Measurements from ENCODE around the gene DYNLT5.
A peak's percentile ranks its signal among the peaks of the same experiment; 100 is the strongest.
"Not testable (repeated sequence)": the region's sequence is repeated elsewhere in the genome, so short reads cannot be mapped to it uniquely, and the experiment has no call there.

DYNLT5 gene, protein sequence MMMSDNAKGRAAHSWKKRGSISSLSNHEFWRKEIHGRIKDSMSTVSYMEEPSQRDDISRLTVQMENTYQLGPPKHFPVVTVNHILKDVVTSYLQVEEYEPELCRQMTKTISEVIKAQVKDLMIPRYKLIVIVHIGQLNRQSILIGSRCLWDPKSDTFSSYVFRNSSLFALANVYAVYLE

DNA sequence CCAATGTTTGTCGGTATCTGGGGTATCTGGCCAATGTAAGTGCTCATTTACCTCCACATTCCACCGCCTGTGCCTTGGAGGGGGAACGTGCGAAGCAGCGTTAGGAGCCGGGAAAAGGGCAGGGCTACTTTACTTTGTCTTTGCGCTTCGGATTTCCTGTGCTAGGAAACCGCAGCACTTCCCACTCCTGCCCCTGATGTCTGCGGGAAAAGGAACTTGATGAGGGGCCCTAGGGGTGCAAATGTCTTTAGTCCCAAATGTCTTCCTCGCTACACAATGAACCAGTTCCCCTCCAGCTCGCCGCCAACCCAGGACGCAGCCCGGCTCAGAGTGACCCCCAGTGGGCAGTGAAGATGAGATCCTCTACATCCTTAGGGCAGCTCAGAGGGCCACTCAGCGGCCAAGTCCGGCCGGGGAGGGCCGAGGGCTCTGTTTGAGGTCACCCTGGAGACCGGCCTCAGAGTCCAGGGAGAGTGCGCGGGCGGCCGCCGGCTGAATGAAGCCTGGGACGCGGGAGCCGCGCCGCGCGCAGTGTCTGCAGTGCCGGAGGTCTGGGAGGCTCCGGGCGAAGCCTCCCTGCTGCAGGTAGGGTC is at the start of gene DYNLT5:
DYNLT5 (plus strand) TSS at position 460 of the 593 bp plus-strand sequence. CDS start 2,200 bp downstream, outside the sequence.
- peak; percentile 34 for DNase-seq

DNA sequence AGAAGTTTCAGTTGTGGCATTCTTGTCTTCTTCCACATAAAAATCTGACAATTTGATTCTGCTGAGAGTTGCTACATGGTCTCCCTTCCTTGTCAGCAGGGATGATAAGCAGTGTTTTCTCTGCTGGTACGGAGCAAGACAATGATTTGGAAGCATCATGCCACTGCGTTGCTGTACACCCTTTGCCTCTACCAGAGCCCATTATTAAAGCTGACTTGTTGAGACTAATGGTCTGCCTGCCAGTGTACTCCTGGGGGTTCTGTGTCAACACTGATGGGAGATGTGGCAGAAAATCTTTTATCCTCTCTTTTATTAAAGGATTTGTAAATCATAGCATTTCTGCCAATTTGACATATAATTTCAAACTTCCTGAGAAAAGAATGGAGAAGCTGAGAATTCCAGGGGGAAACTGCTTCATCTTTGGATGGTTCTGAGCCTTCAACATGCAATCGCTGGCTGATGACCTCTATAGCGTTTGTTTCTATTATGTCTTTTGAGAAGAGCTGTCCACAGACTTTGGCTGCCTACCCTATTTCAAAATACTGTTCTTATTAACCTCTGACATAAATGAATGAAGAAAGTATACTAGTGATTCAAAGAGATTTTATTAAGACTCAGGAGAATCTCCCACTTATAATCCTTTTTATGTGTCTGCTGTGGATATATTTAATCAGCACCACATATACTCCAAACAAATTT is 47.9 kb upstream of the DYNLT5 start:
- DNase-seq = no peak

DNA sequence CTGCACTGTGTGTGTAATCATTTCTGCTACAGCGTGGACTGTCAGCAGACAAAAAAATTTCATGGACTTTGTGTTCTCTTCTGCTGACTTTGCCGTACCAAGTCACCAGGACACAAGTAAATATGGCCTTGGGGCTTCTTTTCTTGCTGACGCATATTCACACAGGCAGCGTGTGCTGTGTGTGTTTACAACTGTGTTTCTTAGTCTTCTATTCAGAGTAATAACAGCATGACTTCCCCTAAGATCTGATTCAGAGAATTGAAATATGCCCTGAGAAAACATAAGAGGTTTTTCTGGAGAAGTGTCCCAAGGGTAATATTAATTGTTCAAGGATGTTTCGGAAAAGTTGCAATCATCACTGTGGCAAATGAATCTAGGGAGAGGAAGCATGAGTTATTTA is 47.1 kb upstream of the DYNLT5 start:
- no peak for DNase-seq

DNA sequence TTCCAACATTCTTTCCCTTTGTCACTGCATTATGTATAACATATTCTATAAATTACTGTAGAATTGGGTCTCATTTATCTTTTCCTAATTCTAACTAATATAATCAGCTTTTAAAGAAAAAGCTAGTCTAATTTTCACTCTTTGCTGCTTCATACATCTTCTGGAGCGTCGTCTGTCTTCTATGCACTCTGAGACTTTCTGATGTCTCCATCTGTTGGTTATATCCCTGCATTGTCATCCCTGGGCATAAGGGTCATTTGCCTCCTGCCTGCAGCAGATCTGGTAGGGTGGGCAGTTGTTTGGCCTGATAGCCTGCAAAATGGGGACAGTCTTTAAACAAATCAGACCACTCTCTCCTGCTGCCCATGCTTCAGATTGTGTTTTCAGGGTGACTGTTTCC is 40.8 kb upstream of the DYNLT5 start:
- DNase-seq = no peak

DNA sequence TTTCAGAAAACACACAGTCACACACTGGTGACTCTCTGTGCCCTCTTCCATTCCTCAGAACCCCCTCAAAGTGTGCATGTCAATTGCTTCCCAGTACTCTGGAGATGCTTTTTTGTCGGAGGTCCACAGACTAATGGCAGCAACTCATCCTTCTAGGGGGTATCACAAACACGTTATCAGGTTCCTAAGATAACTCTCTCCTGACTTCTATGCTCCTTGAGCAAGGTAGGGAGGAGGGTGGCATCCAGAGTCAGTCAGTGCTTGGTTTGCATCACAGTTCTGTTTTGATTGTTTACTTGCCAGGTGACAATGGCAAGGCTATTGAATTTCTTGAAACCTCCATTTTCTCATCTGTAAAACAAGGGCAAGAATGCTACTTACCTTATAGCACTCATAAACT is 39.4 kb upstream of the DYNLT5 start:
- no peak for DNase-seq

DNA sequence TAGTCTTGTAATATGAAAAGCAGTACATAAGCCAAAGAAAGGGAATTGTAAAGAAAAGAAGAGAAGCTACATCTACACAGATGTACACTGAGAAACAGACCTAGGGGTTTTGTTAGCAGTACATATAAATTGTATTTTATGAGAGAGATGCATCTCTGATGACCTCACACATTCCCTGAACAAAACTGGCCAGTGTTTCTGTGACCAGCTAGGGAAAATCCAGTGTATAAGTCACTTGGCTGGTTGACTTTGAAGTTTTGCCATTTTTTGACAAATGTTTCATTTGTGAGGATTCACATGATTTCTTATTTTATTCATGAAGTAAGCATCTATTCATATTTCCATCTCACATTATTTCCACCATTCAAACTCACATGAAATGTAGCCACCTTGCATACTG is 28.3 kb upstream of the DYNLT5 start:
- no peak for DNase-seq

DNA sequence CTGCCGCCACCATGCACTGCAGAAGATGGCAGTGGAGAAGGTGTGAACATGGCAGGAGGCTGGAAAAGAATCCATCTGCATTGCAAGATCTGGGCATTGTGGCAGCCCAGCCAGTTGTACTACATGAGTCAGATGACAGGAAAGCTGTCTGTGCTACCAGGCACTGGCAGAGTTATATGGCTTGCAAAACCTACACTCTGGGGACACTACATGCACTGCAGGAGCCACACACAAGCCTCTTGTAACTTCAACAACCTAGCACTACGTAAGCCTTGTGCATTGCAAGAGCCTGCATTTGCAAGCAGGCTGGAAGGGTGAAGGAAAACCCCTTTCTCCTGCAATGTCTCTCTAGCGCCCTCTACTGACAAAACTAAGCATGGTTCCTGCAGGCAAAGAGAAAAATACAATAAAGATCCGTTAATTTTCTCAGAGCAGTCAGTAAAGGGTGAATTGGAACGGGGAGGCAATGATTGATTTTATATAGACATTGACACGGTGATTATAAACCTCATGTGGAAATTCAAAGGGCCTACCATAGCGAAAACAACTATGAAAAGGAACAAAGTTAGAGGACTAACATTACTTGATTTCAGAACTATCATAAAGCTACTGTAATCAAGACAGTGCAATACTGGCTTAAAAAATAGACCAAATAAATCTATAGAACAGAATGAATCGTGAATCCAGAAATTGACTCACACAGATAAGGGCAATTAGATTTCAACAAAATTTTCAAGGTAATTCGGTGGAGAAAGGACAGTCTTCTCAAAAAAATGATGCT is 26.2 kb upstream of the DYNLT5 start:
- peak; percentile 51 for DNase-seq

DNA sequence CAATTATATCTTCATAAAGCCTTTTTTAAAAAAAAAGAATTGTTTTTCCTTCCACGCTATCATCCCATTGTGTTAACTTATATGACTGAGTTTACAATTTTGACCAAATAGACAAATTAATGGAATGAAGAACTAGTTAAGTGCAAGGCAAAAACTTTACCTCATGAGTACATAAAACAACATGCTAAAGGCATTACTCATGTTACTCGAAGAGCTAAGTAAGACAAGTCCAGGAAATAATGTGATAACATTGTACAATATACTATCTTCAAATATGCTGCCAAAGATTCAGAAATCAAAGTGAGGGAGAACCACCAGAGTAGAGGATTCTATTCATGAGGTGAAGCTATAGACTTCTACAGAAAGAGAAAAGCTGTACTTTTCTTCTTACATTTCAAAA is 24.2 kb upstream of the DYNLT5 start:
- DNase-seq = no peak

DNA sequence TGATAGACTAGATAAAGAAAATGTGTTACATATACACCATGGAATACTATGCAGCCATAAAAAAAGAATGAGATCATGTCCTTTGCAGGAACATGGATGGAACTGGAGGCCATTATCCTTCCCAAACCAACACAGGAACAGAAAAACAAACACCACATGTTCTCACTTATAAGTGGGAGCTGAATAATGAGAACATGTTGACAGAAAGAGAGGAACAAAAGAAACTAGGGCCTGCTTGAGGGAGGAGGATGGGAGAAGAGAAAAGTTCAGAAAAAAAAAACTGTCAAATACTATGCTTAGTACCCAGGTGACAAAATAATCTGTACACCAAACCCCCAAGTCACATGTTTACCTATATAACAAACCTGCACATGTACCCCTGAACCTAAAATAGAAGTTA is 23.5 kb upstream of the DYNLT5 start:
- DNase-seq = not testable (repeated sequence)

DNA sequence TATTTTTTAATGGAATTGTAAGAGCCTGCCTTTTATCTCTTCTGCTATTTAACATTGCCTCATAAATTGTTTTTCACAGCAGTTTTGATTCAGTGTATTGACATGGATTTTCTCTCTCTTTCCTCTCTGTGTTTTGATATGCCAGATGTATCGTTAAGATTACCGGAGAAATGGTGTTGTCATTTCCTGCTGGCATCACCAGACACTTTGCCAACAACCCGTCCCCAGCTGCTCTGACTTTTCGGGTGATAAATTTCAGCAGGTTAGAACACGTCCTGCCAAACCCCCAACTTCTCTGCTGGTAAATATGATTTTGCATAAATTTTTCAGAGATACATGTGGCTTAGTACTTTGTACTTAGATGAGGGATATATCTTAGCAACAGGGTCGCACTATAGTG is 23.1 kb upstream of the DYNLT5 start:
- peak; percentile 16 for DNase-seq

DNA sequence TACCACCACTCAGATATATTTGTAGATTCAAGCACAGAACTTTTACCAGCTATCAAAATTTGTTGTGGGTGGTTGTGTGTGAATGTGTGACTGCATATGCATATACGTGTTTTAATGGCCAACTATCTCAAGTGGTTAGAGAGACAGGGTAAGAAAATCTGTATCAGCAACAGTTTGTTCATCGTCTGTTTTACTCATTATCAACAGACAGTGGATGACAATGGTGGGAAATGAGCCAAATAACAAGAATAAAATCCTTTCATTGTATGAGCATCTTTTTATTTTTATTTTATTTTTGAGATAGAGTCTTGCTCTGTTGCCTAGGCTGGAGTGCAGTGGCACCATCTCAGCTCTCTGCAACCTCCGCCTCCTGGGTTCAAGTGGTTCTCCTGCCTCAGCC is 22.7 kb upstream of the DYNLT5 start:
- DNase-seq = no peak

DNA sequence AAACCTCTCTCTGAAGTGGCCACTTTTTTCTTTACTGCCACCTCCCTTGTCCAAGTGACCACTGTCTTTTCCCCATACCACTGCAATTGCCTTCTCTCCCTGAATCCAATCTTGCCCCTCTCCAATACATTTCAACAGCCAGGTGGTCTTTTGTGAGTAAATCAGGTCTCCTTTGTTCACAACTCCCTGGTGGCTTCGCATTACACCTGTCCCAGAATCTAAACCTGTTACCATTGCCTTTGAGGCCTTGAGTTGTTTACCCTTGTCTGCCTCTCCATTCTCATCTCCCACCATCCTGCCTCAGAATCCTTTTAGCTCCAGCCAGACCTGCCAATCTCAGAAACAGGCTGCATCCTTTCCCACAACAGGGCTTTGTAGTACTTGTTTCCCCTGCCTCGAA is 21.8 kb upstream of the DYNLT5 start:
- DNase-seq = no peak

DNA sequence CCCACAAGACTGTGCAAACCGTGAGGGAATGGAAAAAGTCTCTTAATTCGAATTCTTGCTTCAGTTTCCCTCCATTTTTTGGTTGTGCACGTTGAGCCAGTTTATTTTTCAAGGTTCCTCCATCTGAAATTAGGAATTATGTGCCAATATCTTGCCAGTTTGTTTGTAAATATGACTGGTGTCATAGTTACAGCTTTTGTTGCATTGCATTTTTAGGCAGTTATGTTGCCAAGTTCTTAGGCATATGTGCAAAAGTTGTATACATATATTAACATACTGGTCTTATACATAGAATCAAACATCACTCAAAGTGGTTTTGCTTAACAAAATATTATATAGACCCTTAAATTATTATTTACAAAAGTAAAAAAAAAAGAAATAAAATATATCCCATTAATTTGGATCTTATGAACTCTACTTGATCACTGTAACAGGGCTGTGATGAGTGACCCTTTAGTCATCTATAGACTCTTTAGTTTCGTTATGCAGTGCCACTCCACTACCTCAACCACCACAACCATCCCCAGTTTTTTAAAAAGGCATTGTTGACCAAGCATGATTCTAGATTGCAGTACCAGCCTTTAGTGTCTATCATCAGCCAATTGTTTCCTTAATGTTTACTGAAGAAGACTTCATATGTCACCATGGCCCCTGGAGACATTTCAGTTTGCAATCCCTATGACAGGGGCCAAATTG is 20.9 kb upstream of the DYNLT5 start:
- DNase-seq = no peak

DNA sequence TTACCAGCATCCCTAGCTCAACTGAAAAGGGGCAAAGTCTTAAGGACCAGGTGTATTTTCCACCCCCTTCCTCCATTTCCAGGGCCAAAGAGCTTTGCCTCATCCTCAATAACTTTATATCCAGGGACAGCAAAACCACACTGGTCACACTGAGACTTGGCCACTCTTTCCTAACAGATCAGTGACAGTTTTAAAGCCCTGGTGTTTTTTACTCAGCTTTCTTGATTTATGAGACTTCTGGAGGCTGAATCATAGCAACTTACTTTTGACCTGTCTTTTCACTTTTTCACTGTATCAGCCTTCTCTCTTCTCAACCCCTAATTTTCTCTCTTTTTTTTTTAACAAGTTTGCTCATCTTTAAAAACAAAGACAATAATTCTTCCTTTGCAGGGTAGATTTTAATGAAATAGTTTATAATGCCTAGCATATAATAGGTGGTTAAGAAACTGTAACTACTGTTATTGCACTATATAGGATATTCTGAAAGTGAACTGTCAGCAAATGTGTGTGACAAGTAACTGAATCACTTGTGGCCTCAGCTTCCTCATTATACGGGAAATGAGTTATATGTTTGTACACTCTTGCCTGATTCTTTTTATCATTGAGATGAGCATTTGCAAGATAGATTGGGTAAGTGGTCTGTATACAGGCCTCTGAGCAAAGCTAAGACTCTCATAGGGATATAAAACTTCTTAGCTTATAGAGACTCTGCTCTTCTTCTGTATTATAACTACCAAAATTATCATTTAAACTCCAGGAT is 19.7 kb upstream of the DYNLT5 start:
- no peak for DNase-seq

DNA sequence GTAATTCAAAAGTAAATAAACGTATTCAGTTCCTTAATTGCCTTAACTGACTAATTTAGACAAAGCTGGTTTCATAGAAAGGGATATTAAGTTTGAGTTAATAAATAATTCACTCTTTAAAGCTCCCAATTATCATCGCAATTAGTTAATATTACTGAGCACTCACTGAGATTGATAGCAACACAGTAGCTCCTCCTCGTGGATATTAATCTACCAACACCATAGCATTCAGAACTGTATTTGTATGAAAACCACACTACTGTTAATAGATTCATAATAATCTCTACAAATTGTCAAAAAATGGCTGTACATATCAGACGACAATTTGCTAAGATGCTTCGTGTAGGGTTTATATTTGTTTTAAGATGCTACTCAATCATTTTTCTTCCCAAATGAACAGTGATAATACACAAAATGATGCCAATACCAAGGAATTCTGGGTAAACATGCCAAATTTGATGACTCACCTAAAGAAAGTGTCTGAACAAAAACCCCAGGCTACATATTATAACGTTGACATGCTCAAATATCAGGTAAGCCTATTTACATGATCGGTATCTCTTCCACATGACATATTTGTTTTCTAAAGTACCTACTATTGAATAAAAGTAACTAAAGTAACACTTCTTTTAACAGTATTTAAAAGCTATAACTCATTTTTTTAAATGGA is 18.8 kb upstream of the DYNLT5 start:
- DNase-seq = no peak

DNA sequence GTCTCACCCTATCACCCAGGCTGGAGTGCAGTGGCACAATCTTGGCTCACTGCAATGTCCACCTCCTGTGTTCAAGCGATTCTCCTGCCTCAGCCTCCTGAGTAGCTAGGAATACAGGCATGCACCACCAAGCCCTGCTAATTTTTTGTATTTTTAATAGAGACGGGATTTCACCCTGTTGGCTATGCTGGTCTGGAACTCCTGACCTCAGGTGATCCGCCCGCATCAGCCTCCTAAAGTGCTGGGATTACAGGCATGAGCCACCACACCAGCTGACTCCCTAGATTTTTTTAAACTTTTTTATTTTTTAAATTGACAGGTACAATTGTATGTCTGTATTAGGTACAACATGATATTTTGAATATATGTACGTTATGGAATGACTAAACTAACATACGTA is 17.7 kb upstream of the DYNLT5 start:
- not testable (repeated sequence) for DNase-seq

DNA sequence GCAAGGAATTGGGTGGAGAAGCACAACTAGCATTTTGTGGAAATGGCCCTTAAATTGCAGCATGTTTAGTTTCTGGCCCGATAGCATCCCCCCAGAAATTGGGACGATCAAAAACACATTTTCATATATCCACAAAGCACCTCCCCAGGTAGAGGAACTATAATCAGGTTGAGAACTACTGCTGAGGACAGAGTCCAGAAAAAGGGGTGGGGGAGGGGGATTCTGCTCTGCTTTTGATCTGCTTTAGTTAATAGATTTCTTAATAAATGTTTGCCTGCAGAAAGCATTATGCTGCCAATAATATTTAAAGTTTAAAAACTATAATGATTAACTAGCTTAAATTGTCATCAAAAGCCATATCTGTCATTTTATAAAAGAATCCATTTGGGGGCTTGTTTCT is 14.4 kb upstream of the DYNLT5 start:
- no peak for DNase-seq

DNA sequence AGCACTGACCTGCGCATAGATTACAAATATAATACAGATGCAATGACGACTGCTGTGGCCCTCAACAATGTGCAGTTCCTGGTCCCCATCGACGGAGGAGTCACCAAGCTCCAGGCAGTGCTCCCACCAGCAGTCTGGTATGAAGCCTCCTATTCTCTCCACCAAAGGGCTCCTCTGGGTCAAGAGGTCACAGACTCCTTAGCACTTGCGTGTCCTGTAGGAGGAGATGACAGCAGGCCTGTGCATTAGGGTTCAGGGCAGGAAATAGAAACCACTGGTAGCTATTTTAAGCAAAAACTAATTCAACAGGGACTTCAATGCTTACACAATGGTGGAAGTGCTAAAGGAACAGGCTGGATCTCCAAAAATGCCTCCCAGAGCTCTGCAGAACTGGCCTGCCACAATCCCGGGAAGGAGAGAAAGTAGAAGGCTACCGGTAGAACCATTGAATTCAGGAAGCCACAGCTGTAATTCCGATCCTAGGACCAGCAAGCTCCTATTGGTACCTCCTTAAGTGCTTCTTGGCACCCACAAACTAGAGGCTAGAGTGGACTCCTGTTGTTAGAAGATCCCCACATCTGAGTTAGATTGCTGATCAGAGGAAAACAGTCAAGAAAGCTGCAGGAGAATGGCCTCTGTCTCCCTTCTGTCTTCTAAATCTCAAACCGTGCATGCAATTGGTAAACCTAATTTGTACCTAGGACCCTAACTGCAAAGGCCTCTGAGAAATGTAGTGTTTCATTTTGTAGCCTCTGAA is 12.7 kb upstream of the DYNLT5 start:
- no peak for DNase-seq

DNA sequence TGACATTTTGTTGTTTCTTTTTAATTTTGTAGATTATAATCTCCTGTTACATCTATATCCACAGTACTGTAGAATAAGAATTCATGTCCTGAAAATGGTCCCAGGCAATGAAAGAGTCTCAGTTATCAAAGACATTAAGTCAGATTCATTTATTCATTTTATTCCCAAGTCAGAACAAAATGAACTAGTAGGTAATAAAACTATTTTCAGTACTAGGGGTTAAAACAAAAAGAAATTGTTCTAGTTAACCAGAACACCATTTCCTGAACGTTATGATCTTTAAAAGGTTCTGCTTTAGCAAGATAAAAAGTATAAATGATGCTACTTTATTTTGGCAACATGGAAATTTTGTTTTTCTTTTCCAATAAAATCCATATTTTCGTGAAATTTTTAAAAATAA is 6.8 kb upstream of the DYNLT5 start:
- no peak for DNase-seq

DNA sequence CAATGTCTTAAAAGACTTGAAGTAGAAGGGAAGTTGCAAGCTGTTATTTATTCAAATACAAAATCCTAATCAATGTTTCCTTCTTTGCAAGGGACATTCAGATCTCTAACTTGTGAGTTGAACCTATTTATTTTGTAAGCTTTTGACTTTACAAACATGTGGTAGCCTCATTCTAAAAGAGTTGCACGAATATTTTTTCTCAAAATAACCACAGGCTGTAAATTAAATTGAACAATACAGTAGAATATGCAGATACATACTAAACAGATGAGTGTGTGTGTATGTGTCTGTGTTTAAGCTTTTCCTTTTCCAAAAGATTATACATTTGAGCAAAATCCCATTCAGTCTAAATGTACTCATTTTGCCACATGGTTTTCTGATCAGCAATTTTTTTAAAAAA is 4.8 kb upstream of the DYNLT5 start:
- no peak for DNase-seq

DNA sequence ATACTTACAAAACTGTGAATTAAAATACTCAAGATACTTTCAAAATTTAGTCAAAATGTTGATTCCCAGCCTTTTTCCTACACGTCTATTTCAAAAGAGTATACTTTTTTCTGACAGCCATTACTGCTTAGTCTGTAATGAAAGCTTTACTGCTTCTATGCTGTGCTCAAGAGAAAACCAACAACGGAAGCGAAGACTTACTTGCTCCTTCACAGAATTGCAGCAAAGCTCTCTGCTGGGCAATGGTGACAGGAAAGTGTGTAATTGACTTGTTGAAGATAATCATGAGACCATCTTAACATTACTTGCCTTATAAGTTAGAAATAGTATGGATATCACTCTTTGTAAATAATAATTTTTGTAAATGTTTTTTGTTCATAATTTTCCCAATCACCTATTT is 1.7 kb upstream of the DYNLT5 start:
- no peak for DNase-seq
